Liver (tissue), 9 donors: Measurements from ENCODE around the gene NR6A1. TPM values are rescaled to one million over a fixed set of nuclear protein-coding genes. Genes with fewer than 3 reads are reported as not detected.

Experiments
- DNase-seq: peaks from one replicate; pipeline ENCODE4 v3.0.0-alpha.2; 2017; ENCODE audit warnings: low spot score
- H3K27ac ChIP-seq, 2 donors: one replicate each; pipeline ENCODE4 v1.7.0; 2013; ENCODE audit warnings: inconsistent platforms in 2 of 2, low read length in 2 of 2, control low read depth in 1 of 2, low read depth in 1 of 2, mild to moderate bottlenecking in 1 of 2
- H3K27me3 ChIP-seq, 4 donors: one replicate each; pipeline versions ENCODE4 v1.6.1 to v1.7.0; 2013; ENCODE audit warnings: low read length in 3 of 4, inconsistent platforms in 1 of 4, mild to moderate bottlenecking in 1 of 4, moderate library complexity in 1 of 4; ENCODE audit not compliant: control insufficient read depth in 4 of 4, insufficient read depth in 4 of 4
- H3K36me3 ChIP-seq, 4 donors: one replicate each; pipeline versions ENCODE4 v1.6.1 to v1.7.0; 2013; ENCODE audit warnings: low read length in 3 of 4, mild to moderate bottlenecking in 3 of 4, low read depth in 1 of 4, moderate library complexity in 1 of 4; ENCODE audit not compliant: control insufficient read depth in 4 of 4, insufficient read depth in 3 of 4
- H3K4me1 ChIP-seq, 4 donors: one replicate each; pipeline versions ENCODE4 v1.6.1 to v1.7.0; 2013; ENCODE audit warnings: low read length in 3 of 4, mild to moderate bottlenecking in 3 of 4, moderate library complexity in 1 of 4; ENCODE audit not compliant: control insufficient read depth in 4 of 4, insufficient read depth in 4 of 4
- H3K4me3 ChIP-seq, 3 donors: one replicate each; pipeline versions ENCODE4 v1.6.1 to v1.7.0; 2013; ENCODE audit warnings: low read length in 3 of 3, control low read depth in 1 of 3, low read depth in 1 of 3, mild to moderate bottlenecking in 1 of 3
- H3K9ac ChIP-seq, 2 donors: one replicate each; pipeline ENCODE4 v1.7.0; 2013; ENCODE audit warnings: low read length in 2 of 2, mild to moderate bottlenecking in 2 of 2, moderate library complexity in 2 of 2, control low read depth in 1 of 2, low read depth in 1 of 2
- H3K9me3 ChIP-seq, 4 donors: one replicate each; pipeline versions ENCODE4 v1.6.1 to v1.7.0; 2013; ENCODE audit warnings: low read length in 3 of 4; ENCODE audit not compliant: control insufficient read depth in 4 of 4
- ATF3 ChIP-seq: IDR thresholded peaks from 2 replicates; pipeline ENCODE4 v1.6.1; 2016; ENCODE audit warnings: antibody characterized with exemption
- FOXA1 ChIP-seq: IDR thresholded peaks from 2 replicates; pipeline ENCODE4 v1.6.1; 2016; ENCODE audit warnings: antibody characterized with exemption
- HNF4A ChIP-seq, 2 donors: conservative IDR thresholded peaks; 2 replicates each; pipeline ENCODE4 v1.6.1; 2016; ENCODE audit warnings: antibody characterized with exemption in 2 of 2, mild to moderate bottlenecking in 2 of 2
- HNF4G ChIP-seq: IDR thresholded peaks from 2 replicates; pipeline ENCODE4 v1.6.1; 2016; ENCODE audit warnings: antibody characterized with exemption
- JUND ChIP-seq, 2 donors: IDR thresholded peaks; 2 replicates each; pipeline ENCODE4 v1.6.1; 2016; ENCODE audit warnings: antibody characterized with exemption in 2 of 2
- NR2F2 ChIP-seq: IDR thresholded peaks from 2 replicates; pipeline ENCODE4 v1.6.1; 2016; ENCODE audit warnings: antibody characterized with exemption
- RAD21 ChIP-seq, 2 donors: IDR thresholded peaks; 2 replicates each; pipeline ENCODE4 v1.6.1; 2016; ENCODE audit warnings: antibody characterized with exemption in 2 of 2, mild to moderate bottlenecking in 2 of 2
- REST ChIP-seq: IDR thresholded peaks from 2 replicates; pipeline ENCODE4 v1.6.1; 2016; ENCODE audit warnings: antibody characterized with exemption, mild to moderate bottlenecking
- RXRA ChIP-seq, 2 donors: IDR thresholded peaks; 2 replicates each; pipeline ENCODE4 v1.6.1; 2017 to 2018; ENCODE audit warnings: antibody characterized with exemption in 2 of 2, mild to moderate bottlenecking in 1 of 2
- TAF1 ChIP-seq: conservative IDR thresholded peaks from 2 replicates; pipeline ENCODE4 v1.6.1; 2016; ENCODE audit warnings: antibody characterized with exemption, mild to moderate bottlenecking
- WGBS: extraction: QIAGEN DNeasy Blood & Tissue Kit; methylation state at CpG from one replicate; pipeline ENCODE4 v1.1.7; 2013; 5-methylcytosine and 5-hydroxymethylcytosine counted together
- polyA plus RNA-seq, 2 donors: library from polyadenylated mRNA; stranded (reverse) in 1 of 2; unstranded in 1 of 2; fragments of 200-250 nt in 1 of 2; fragments of >200 nt in 1 of 2; fragmentation: Nextera tagmentation in 1 of 2; extraction: Ambion mirVana in 1 of 2; gene quantifications; one replicate each; pipeline versions ENCODE4 v1.2.1 to v1.2.3, GENCODE V29; 2013 to 2015
- total RNA-seq, 2 donors: library from RNA; depleted of rRNA; stranded (reverse); fragments of >200 nt; gene quantifications; one replicate each; pipeline ENCODE4 v1.2.3, GENCODE V29; 2014
- TF ChIP-seq, protein P1 (sequence below): fragments of 150-350 bp; IDR thresholded peaks from 2 replicates; pipeline ENCODE4 v1.5.1; 2017; ENCODE audit warnings: improper control_type of control experiment, low read depth, low read length; ENCODE audit not compliant: missing input control
- TF ChIP-seq, protein P2 (sequence below): IDR thresholded peaks from 2 replicates; pipeline ENCODE4 v1.6.1; 2016; ENCODE audit warnings: antibody characterized with exemption
- TF ChIP-seq, protein P3 (sequence below): IDR thresholded peaks from 2 replicates; pipeline ENCODE4 v1.6.1; 2016; ENCODE audit warnings: antibody characterized with exemption
- donor health status: healthy.
- donor health status: healthy.
- donor health status: healthy.
- donor health status: healthy.
- donor health status: healthy.

NR6A1 gene
- total and polyA plus RNA-seq, 4 donors = 0.72 to 6.1 (median 2.1) TPM

DNA sequence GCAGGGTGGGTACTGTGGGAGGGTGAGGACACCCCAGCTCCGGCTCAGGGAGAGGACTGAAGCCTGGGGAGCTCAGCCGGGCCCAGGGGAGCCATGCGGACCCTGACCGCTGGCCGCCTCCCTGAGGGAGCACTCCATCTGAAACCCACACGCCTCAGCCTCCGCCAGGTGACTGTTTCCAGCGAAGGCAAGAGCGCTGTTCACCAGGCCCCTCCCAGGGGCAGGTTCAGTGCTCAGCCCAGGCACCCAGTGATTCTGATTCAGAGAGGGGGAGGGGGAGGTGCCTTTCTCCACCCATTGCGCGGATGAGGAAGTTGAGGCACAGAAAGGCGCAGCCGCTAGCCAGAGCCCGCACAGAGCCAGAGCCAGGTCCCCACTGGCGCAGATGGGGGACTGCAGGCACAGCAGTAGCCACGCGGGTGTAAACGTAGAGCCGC lies 293.9 kb downstream of the NR6A1 start (continued):
- TF ChIP-seq, protein P1, sequence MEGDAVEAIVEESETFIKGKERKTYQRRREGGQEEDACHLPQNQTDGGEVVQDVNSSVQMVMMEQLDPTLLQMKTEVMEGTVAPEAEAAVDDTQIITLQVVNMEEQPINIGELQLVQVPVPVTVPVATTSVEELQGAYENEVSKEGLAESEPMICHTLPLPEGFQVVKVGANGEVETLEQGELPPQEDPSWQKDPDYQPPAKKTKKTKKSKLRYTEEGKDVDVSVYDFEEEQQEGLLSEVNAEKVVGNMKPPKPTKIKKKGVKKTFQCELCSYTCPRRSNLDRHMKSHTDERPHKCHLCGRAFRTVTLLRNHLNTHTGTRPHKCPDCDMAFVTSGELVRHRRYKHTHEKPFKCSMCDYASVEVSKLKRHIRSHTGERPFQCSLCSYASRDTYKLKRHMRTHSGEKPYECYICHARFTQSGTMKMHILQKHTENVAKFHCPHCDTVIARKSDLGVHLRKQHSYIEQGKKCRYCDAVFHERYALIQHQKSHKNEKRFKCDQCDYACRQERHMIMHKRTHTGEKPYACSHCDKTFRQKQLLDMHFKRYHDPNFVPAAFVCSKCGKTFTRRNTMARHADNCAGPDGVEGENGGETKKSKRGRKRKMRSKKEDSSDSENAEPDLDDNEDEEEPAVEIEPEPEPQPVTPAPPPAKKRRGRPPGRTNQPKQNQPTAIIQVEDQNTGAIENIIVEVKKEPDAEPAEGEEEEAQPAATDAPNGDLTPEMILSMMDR = no peak

DNA sequence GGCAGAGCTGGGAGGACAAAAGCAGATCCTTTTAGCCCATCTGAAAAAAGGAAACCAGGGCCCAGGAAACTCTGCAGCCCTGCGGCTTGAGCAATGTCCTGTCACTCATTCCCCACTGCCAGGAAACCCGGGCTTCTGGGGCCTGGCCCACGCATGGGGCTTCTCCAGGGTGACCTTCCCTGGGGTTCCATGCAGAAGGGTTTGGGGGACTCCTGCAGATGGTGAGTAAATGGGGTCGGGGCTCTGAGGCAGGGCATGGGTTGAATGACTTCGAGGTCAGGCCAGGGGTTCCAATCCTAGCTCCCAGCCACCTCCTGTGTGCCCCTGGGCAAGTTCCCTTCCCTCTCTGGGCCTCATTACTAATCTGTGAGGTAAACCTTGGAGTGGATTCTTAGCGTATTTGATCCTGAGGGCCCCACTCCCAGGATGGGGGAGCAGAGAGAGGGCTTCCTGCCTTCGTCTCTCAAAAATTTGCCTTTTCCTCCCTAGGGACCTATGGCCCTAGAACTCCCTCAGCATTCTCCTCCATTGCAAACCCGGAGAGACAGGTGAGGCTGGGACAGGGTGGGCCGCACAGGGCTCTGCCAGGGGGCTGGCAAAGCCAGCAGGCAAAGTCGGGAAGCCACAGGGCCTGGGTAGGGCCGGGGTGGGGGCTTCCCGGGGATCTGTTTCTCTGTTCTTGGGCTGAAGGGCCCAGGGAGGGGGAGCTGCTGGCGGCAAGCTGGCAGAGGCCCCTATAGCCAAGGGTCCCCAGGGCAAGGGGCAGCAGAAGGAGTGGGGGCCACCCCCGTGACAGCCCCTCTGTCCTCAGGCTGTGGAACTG lies 295.0 kb downstream of the NR6A1 start:
- Histone ChIP-seq H3K4me1 (no peaks in the 10 kb centered on the region), H3K36me3 (no peaks in the 10 kb centered on the region), H3K27me3 (peaks cover 0 to 5% (median 2%) of the 10 kb centered on the region in 4 donors), H3K9me3 (no peaks in the 10 kb centered on the region), H3K4me3 (no peak overlapping the region), H3K27ac (no peak overlapping the region), H3K9ac (no peak overlapping the region)
- no peak for DNase-seq
- TF ChIP-seq RAD21 (IDR thresholded peaks at IDR 0.05) = no peak
- no peak for TF ChIP-seq HNF4G
- TF ChIP-seq, protein P2, sequence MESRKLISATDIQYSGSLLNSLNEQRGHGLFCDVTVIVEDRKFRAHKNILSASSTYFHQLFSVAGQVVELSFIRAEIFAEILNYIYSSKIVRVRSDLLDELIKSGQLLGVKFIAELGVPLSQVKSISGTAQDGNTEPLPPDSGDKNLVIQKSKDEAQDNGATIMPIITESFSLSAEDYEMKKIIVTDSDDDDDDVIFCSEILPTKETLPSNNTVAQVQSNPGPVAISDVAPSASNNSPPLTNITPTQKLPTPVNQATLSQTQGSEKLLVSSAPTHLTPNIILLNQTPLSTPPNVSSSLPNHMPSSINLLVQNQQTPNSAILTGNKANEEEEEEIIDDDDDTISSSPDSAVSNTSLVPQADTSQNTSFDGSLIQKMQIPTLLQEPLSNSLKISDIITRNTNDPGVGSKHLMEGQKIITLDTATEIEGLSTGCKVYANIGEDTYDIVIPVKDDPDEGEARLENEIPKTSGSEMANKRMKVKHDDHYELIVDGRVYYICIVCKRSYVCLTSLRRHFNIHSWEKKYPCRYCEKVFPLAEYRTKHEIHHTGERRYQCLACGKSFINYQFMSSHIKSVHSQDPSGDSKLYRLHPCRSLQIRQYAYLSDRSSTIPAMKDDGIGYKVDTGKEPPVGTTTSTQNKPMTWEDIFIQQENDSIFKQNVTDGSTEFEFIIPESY = no peak
- no peak for TF ChIP-seq JUND (IDR thresholded peaks at IDR 0.05)
- 70% methylated on average over 14 of the region's 14 CpGs for WGBS

DNA sequence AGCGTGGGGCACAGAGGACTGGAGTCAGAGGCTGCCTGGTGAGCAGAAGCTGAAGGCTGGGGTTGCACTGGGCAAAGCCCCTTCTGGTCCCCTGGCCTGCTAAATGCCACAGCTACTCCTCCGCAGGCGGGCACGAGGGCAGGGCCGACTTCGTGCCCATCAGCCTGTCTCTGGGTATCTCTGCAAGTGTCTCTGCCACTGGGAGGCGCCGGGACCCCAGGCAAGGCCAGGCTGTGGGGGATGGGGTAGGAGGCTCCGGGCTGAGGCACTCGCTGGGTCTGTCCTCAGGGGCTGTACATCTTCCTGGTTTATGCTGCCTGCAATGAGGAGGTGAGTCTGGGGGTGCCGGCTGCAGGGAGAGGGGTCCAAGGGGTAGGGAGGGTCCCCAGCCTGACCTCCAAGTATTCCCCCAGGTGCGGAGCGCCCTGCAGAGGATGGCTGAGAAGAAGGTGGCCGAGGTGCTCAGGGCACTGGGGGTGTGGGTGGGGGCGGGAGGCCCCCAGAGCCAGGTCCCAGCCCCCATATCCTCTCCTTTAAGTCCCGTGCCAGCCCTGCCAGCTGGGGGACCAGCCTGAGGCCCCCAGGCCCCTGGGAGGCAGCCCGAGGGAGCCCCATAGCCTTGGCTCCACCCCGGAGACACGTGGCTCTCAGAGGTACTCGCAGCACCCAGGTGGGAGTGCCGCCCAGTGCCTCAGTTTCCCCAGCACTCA lies 295.8 kb downstream of the NR6A1 start:
- H3K36me3 ChIP-seq = no peaks in the 10 kb centered on the region
- WGBS = 70% methylated on average over 21 of the region's 21 CpGs
- no peak overlapping the region for H3K4me3 ChIP-seq
- peaks cover 0 to 5% (median 2%) of the 10 kb centered on the region in 4 donors for H3K27me3 ChIP-seq
- TF ChIP-seq JUND (IDR thresholded peaks at IDR 0.05) = no peak
- no peak for TF ChIP-seq RAD21 (IDR thresholded peaks at IDR 0.05)
- TF ChIP-seq TAF1 = no peak
- TF ChIP-seq, protein P1 = no peak
- TF ChIP-seq HNF4A (conservative IDR thresholded peaks at IDR 0.05) = no peak
- TF ChIP-seq ATF3 = no peak
- TF ChIP-seq RXRA (IDR thresholded peaks at IDR 0.05) = no peak
- no peak for TF ChIP-seq REST
- TF ChIP-seq NR2F2 = no peak
- TF ChIP-seq, protein P3, sequence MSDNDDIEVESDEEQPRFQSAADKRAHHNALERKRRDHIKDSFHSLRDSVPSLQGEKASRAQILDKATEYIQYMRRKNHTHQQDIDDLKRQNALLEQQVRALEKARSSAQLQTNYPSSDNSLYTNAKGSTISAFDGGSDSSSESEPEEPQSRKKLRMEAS = no peak
- TF ChIP-seq FOXA1 = no peak
- no peaks in the 10 kb centered on the region for H3K4me1 ChIP-seq
- no peak for DNase-seq
- no peaks in the 10 kb centered on the region for H3K9me3 ChIP-seq
- H3K9ac ChIP-seq = no peak overlapping the region
- no peak overlapping the region for H3K27ac ChIP-seq
